Natural killer cell (primary cell): ENCODE measurements around the gene ZIM2. TPM values are rescaled to one million over a fixed set of nuclear protein-coding genes. Genes with fewer than 3 reads are reported as not detected.

ENCODE experiments used
- ATAC-seq, 3 donors: fragments of 150-1000 bp in 2 of 3; fragments of 200-7000 bp in 1 of 3; cut with Tn5 transposase; 1 replicate in 1 of 3; 2 replicates in 2 of 3; pipeline ENCODE4 v1.10.0; 2021; ENCODE audit warnings: mild to moderate bottlenecking in 2 of 3, moderate library complexity in 2 of 3
- DNase-seq, 2 donors: peaks; one replicate each; pipeline versions ENCODE4 v3.0.0 to v3.0.0-alpha.2; 2013 to 2021; ENCODE audit warnings: mixed read lengths in 1 of 2
- H3K27ac ChIP-seq: one replicate; pipeline ENCODE4 v1.5.1; 2013; ENCODE audit warnings: mild to moderate bottlenecking, low read length
- H3K27me3 ChIP-seq: one replicate; pipeline ENCODE4 v1.6.1; 2013; ENCODE audit warnings: low read length; ENCODE audit not compliant: control insufficient read depth, insufficient read depth
- H3K36me3 ChIP-seq: one replicate; pipeline ENCODE4 v1.6.1; 2013; ENCODE audit warnings: low read length; ENCODE audit not compliant: control insufficient read depth, insufficient read depth
- H3K4me1 ChIP-seq: one replicate; pipeline ENCODE4 v1.6.1; 2013; ENCODE audit warnings: low read length; ENCODE audit not compliant: control insufficient read depth, insufficient read depth
- H3K4me3 ChIP-seq: one replicate; pipeline ENCODE4 v1.5.1; 2013; ENCODE audit warnings: low read length
- H3K9me3 ChIP-seq: one replicate; pipeline ENCODE4 v1.6.1; 2013; ENCODE audit warnings: low read length; ENCODE audit not compliant: control insufficient read depth, insufficient read depth
- H3K27ac Mint-ChIP-seq, 2 donors: one replicate each; pipeline ENCODE4 v1.8.0; 2022; ENCODE audit warnings: mild to moderate bottlenecking in 2 of 2, mixed read lengths in 2 of 2, moderate library complexity in 1 of 2
- H3K27me3 Mint-ChIP-seq, 2 donors: one replicate each; pipeline ENCODE4 v1.8.0; 2022; ENCODE audit warnings: low read depth in 2 of 2, mixed read lengths in 2 of 2
- H3K36me3 Mint-ChIP-seq: one replicate; pipeline ENCODE4 v1.8.0; 2022; ENCODE audit warnings: mixed read lengths
- H3K4me1 Mint-ChIP-seq, 2 donors: one replicate each; pipeline ENCODE4 v1.8.0; 2022; ENCODE audit warnings: mixed read lengths in 2 of 2
- H3K4me3 Mint-ChIP-seq: one replicate; pipeline ENCODE4 v1.8.0; 2022; ENCODE audit warnings: mild to moderate bottlenecking, moderate library complexity, mixed read lengths
- H3K9me3 Mint-ChIP-seq, 2 donors: one replicate each; pipeline ENCODE4 v1.8.0; 2022; ENCODE audit warnings: mixed read lengths in 2 of 2
- CTCF ChIP-seq: fragments of 200-600 bp; IDR thresholded peaks from one replicate; pipeline ENCODE4 v1.8.0; 2022; ENCODE audit warnings: antibody characterized with exemption
- WGBS: methylation state at CpG from one replicate; pipeline ENCODE4 v1.1.7; 2013; ENCODE audit warnings: missing lambda C conversion rate; ENCODE audit not compliant: insufficient coverage; 5-methylcytosine and 5-hydroxymethylcytosine counted together
- intact Hi-C: fragments of 100-400 bp; cut with micrococcal nuclease; formaldehyde crosslinking; loops from one replicate; pipeline ENCODE4 v1.14.2; 2022
- total RNA-seq, 4 donors: library from RNA; stranded (reverse); fragments of 120-200 nt in 1 of 4; gene quantifications; one replicate each; pipeline versions ENCODE4 v1.2.3 to v1.2.4, GENCODE V29; 2013 to 2022

ZIM2 gene
- total RNA-seq, 3 donors from 2014 or later (not counting 1 experiment from before 2014, with no cell fraction given): not detected

DNA sequence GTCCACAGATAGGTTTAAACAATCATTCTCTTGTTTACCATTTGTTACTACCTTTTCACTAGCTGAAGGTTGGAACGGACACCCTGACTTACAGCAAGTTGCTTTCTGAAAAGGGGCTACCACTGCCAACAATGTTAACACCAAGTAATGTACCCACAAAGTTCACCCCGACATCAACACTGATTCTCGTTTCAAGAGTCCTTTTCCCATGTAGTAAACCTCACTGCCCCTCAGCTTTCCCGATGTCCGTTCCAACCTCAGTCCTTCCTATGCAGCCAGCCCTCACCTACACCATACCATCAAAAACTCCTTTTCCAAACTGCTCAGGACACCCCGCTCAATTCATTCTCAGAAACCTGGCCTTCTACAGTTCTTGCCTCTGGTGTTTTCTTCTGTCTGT is 29.0 kb downstream of the ZIM2 start:
- Histone ChIP-seq H3K27ac (no peak overlapping the region), H3K36me3 (no peaks in the 10 kb centered on the region), H3K27me3 (no peaks in the 10 kb centered on the region), H3K4me1 (no peaks in the 10 kb centered on the region), H3K4me3 (no peak overlapping the region), H3K9me3 (peaks cover 30% of the 10 kb centered on the region)
- Mint-ChIP-seq H3K4me1 (no peaks in the 10 kb centered on the region), H3K36me3 (peaks cover 14% of the 10 kb centered on the region), H3K9me3 (peaks cover 7 to 14% of the 10 kb centered on the region in 2 donors), H3K4me3 (no peak overlapping the region), H3K27ac (no peak overlapping the region), H3K27me3 (no peaks in the 10 kb centered on the region)
- no peak for DNase-seq
- ATAC-seq: no peak
- WGBS: 72% methylated on average over 6 of the region's 6 CpGs
- intact Hi-C loops: no loop called here
- no peak for TF ChIP-seq CTCF

GRCh38 chr19:56810260-56810659 is 30.3 kb downstream of the ZIM2 start:
- WGBS: 86% methylated on average over 1 of the region's 1 CpG
- no peak for ATAC-seq
- H3K9me3 ChIP-seq: peaks cover 26% of the 10 kb centered on the region
- Mint-ChIP-seq H3K4me3 (no peak overlapping the region), H3K9me3 (peaks cover 8 to 17% of the 10 kb centered on the region in 2 donors), H3K4me1 (no peaks in the 10 kb centered on the region), H3K27me3 (no peaks in the 10 kb centered on the region), H3K27ac (no peak overlapping the region), H3K36me3 (peaks cover 15% of the 10 kb centered on the region)
- no peak overlapping the region for H3K4me3 ChIP-seq
- TF ChIP-seq CTCF: no peak
- intact Hi-C loops: no loop called here
- H3K36me3 ChIP-seq: no peaks in the 10 kb centered on the region
- no peak overlapping the region for H3K27ac ChIP-seq
- H3K4me1 ChIP-seq: no peaks in the 10 kb centered on the region
- DNase-seq: no peak
- H3K27me3 ChIP-seq: no peaks in the 10 kb centered on the region

DNA sequence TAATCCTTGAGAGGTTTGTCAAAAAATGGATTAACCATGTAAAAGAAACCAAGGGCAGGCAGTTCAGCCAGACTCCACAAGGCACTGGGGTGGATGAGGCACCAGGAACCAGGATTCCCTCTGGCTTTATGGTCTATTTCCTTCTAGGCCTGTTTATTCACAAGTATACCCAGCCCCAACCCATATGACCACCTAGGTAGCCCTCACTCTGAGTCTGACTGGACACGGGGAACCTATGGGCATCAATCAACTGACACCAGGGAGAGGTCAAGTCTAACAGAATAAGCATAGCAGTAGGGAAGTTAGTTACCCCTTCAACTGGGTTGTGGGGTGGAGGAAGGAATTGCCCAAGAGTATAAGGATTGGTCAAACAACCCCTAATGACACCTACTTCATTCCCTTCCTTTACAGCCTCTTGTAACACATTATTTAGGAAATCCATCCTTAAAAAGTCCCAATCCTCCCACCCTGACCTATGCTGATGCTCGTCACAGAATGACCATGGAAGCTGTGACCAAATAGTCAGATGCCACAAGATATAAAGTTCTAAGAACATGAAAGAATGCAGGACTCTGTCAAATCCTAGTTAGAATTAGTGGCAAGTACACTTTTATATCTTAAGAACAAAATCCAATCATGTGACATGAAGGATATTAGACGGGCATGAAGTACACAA is 31.7 kb downstream of the ZIM2 start:
- DNase-seq: no peak
- peaks cover 11% of the 10 kb centered on the region for H3K36me3 Mint-ChIP-seq
- H3K4me1 Mint-ChIP-seq: no peaks in the 10 kb centered on the region
- TF ChIP-seq CTCF: no peak
- Histone ChIP-seq H3K9me3 (peaks cover 23% of the 10 kb centered on the region), H3K27me3 (no peaks in the 10 kb centered on the region), H3K27ac (no peak overlapping the region), H3K4me1 (no peaks in the 10 kb centered on the region), H3K36me3 (no peaks in the 10 kb centered on the region), H3K4me3 (no peak overlapping the region)
- no peak overlapping the region for H3K4me3 Mint-ChIP-seq
- WGBS: 100% methylated on average over 3 of the region's 3 CpGs
- ATAC-seq: no peak
- H3K27me3 Mint-ChIP-seq: no peaks in the 10 kb centered on the region
- intact Hi-C loops: no loop called here
- H3K27ac Mint-ChIP-seq: no peak overlapping the region
- H3K9me3 Mint-ChIP-seq: peaks cover 8 to 17% of the 10 kb centered on the region in 2 donors

DNA sequence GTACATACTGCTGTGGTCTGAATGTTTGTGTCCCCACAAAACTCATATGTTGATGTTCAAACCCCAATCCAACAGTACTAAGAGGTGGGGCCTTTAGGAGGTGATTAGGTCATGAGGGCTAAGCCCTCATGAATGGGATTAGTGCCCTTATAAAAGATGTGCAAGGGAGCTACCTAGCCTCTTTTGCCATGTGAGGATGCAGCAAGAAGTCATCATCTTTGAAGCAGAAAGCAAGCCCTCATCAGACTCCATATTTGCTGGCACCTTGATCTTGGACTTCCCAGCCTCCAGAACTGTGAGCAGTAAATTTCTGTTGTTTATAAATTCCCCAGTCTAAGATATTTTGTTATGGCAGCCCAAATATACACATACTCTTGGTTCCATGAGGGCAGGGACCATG is 33.9 kb downstream of the ZIM2 start:
- DNase-seq: no peak

More for the DNA sequence above, 33.9 kb downstream of the ZIM2 start:
- no peak overlapping the region for H3K27ac Mint-ChIP-seq
- H3K36me3 ChIP-seq: no peaks in the 10 kb centered on the region
- H3K4me1 Mint-ChIP-seq: no peaks in the 10 kb centered on the region
- intact Hi-C loops: no loop called here
- ATAC-seq: no peak
- H3K4me3 ChIP-seq: no peak overlapping the region
- peaks cover 4 to 16% of the 10 kb centered on the region in 2 donors for H3K9me3 Mint-ChIP-seq
- H3K27ac ChIP-seq: no peak overlapping the region
- no peaks in the 10 kb centered on the region for H3K27me3 ChIP-seq
- no peak for TF ChIP-seq CTCF
- H3K4me3 Mint-ChIP-seq: no peak overlapping the region
- peaks cover 36% of the 10 kb centered on the region for H3K9me3 ChIP-seq
- no peaks in the 10 kb centered on the region for H3K4me1 ChIP-seq
- H3K36me3 Mint-ChIP-seq: peaks cover 13% of the 10 kb centered on the region
- no peaks in the 10 kb centered on the region for H3K27me3 Mint-ChIP-seq
